HUDEP-2 (cell line): ENCODE results near the gene OR10A6.

ENCODE experiments used
- DNase-seq, 76 experiments: peaks; one replicate each; lab custom pipeline; 2025; ENCODE audit not compliant: unreplicated experiment in 76 of 76; lab: John Stamatoyannopoulos, UW

The OR10A6 gene

GRCh38 chr11:7931168-7931567 is at the start of gene OR10A6:
OR10A6 (minus strand) TSS chr11:7931268; CDS start chr11:7928662, 2,606 bp downstream.
- DNase-seq, result no peak

DNA sequence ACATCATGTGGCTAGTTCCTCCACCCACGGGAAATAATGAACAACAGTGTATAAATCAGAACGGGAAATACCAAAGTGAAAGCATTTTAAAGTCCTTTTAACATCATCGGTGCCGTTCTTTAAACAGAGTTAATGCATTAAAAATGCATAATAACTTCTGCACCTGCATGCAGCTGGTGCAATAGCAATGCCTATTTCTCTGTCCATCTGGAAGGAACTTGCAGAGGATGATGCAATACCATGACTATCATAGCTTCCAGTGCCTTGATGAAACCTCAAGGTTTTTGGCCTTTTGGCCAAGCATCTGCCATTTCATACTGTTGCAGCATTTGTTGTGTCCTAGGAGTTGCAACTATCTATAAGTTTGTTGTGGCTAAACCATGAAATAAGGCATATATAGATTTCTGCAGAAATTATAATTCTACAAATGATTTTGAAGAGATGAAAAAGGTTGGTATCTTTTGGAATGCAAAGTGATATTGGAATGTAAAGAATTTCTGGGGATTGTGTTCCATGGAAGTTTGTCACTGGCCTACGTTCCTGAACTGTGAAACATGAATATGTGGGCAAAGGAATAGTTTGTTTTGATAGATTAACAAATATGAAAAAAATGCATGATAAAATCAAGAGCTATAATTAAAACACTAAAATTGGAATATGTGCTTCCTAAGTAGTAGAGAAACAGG is 46.3 kb upstream of the OR10A6 start:
- no peak for DNase-seq

DNA sequence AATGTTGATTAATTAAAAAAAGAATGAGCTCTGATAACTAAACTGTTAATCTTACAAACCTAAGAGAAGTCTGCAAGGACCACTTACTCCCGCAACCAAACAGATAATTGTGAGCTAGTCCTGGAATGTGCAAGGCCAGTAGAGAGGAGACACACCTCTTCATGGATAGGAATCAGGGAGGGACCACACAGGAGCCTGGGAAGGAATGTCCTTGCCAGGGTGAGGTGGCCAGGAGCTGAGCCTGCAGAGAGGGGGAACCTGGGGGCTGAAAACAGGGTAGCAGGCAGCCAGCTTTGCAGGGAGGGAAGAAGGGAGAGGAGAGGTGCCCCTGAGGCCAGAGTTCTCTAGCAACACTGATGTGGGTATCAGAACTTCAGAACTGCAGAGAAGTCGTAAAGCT is 43.6 kb upstream of the OR10A6 start:
- no peak for DNase-seq

GRCh38 chr11:7973011-7973410 is 41.9 kb upstream of the OR10A6 start:
- DNase-seq, result no peak

DNA sequence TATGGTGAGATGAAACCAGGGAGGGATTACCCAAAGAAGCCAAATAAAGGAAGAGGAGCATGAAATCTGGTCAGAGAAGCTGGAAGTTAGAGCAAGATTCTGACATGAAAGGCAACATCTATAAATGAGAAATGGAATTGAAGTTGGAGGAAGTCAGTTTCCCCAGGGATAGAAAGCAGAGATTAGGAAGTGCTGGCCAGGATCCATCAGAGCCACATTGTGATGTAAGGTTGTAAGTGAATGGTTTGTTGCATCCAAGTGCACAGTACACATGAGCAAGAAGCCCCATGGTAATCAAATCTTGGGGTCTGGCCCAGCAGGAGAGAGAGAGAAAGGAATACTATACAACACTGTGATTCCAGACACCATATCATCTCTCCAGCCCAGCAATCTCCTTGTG is 40.8 kb upstream of the OR10A6 start:
- no peak for DNase-seq

- DNase-seq, result no peak
These were observed 38.9 kb upstream of the OR10A6 start for GRCh38 chr11:7969756-7970646.

- no peak for DNase-seq
These were observed 37.6 kb upstream of the OR10A6 start for GRCh38 chr11:7968686-7969085.

- DNase-seq, result no peak
These were observed 36.8 kb upstream of the OR10A6 start for GRCh38 chr11:7967826-7968225.

GRCh38 chr11:7967097-7967496 is 36.0 kb upstream of the OR10A6 start:
- no peak for DNase-seq

- DNase-seq, result no peak
These were observed 34.3 kb upstream of the OR10A6 start, which contains the start of gene NLRP10 for GRCh38 chr11:7965386-7965785. NLRP10 (minus strand) TSS chr11:7965447; CDS start chr11:7963495, 1,952 bp downstream.

GRCh38 chr11:7964873-7965272 is 33.8 kb upstream of the OR10A6 start:
- DNase-seq, result no peak

DNA sequence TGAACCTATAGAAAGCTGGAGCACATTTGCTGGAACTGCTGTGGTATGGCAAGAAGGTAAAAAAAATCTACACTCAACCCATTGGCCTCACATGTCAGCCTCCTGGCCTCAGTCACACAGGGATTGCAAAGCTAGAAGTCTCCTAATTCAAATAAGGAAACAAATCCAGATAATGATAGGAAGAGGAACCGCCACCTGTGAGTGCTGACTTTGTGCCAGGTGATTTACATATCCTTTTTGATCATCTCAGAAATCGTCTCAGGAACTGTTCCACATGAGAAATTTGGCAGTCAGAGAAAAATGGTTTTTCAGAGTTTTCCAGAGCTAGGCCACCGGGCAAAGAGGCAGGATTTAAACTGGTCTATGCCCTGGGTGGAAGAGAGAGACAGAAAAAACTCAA is 33.2 kb upstream of the OR10A6 start:
- no peak for DNase-seq

DNA sequence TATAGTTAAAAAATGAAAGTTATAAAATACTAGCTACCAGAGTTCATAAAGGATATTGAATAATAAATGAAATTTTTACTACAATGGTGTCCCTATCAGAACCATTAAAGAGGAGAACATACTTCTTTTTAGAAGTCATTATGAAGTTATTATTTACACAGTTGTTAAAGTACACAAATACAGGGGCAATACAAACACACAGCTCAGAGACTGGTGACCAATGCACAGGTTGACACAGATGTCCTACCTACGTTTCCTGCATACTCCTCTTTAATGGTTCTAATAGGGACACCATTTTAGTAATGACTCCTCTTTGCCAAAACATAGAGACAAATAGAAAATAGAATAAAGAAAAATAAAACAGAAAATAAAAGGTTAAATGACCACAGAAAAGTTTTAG is 24.1 kb upstream of the OR10A6 start:
- DNase-seq, result no peak

- DNase-seq, result no peak
These were observed 18.9 kb upstream of the OR10A6 start for GRCh38 chr11:7949934-7950333.

GRCh38 chr11:7944123-7944522 is 13.1 kb upstream of the OR10A6 start:
- DNase-seq, result no peak

DNA sequence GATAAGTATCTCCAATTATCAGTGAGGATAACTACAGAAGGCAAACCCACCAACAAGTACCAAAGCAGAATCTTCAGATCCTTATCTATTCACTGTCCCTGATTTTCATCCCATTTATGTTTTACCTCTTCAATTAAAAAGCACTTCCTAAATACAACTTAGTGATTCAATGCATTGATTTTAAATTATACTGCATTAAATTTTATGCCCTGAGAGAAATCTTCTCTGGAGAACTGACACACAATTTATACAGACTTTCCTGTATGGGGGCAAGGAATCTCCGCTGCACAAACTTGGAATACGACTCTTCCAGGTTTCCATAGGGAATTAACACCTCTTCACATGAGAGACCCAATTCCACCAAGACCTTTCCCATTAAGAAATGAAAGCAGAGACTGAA is 10.5 kb upstream of the OR10A6 start, which contains the start of gene OR10A3:
Gene OR10A3, minus strand, starts transcription at position 101 of the 400 bp plus-strand sequence. CDS start 2,188 bp downstream, outside the sequence.
- no peak for DNase-seq

DNA sequence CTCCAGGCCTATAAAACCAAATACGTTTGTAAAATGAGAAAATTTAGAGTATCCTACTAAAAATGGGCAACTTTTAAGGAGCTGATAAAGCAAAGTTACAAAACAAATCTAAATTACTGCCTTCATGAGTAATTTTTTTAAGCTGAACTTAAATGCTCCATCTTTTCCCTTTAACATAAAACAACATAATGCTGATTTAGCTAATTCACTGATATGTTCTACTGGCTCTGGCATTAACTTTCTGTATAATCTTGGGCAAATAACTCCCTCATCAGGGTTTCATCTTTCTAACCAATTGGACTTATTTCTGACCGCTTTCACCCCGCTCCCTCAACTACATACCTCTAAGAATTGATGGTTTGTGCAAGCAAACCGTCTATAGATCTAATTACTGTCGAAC is 10.1 kb upstream of the OR10A6 start:
- no peak for DNase-seq

GRCh38 chr11:7936615-7937014 is 5.5 kb upstream of the OR10A6 start:
- DNase-seq, result peak in 69 of 76 experiments; percentile 7 to 77 (median 44)

GRCh38 chr11:7927635-7928034 is 3.4 kb downstream of the OR10A6 start:
- no peak for DNase-seq

GRCh38 chr11:7924536-7924935 is 6.5 kb downstream of the OR10A6 start:
- DNase-seq, result no peak

- DNase-seq, result no peak
These were observed 12.9 kb downstream of the OR10A6 start for GRCh38 chr11:7918141-7918540.

DNA sequence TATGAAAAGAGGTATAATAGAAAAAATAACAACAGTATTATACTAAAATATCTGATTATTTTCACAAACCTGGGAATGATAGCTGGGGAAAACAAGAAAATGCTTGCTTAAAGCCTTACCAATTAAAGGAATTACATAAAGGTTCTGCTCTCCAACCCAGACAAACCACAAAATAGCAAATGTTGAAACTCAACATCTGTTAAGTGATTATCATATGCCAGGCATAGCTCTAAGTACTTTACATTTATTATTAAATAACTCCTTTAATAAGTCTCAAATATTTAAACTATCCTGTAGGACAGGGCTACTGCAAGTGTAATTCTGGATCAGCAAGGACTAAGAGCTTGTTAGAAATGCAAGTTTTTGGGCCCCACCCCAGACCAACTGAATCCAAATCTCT is 20.1 kb downstream of the OR10A6 start:
- DNase-seq, result no peak
